BLaER1 (cell line): ENCODE data around the gene LRCH1.

Experiments used
- H3K27ac ChIP-seq: shearing (Covaris generic); formaldehyde crosslinking; 2 replicates; pipeline ENCODE4 v1.8.1; 2022
- H3K27me3 ChIP-seq: shearing (Covaris generic); formaldehyde crosslinking; 2 replicates; pipeline ENCODE4 v1.8.1; 2022
- H3K36me3 ChIP-seq: shearing (Covaris generic); formaldehyde crosslinking; 2 replicates; pipeline ENCODE4 v1.8.1; 2022
- H3K4me1 ChIP-seq: shearing (Covaris generic); formaldehyde crosslinking; 2 replicates; pipeline ENCODE4 v1.8.1; 2022
- H3K4me2 ChIP-seq: shearing (Covaris generic); formaldehyde crosslinking; 2 replicates; pipeline ENCODE4 v1.8.1; 2022
- H3K4me3 ChIP-seq: shearing (Covaris generic); formaldehyde crosslinking; 2 replicates; pipeline ENCODE4 v1.8.1; 2022
- H3K9ac ChIP-seq: shearing (Covaris generic); formaldehyde crosslinking; 2 replicates; pipeline ENCODE4 v1.8.1; 2022
- H3K9me3 ChIP-seq: shearing (Covaris generic); formaldehyde crosslinking; 2 replicates; pipeline ENCODE4 v1.8.1; 2022
- H4K20me1 ChIP-seq: shearing (Covaris generic); formaldehyde crosslinking; 2 replicates; pipeline ENCODE4 v1.8.1; 2022
- Cebpa-rat ChIP-seq: shearing (Covaris generic); IDR thresholded peaks from 2 replicates; pipeline ENCODE4 v1.8.1; 2022

LRCH1 gene

DNA sequence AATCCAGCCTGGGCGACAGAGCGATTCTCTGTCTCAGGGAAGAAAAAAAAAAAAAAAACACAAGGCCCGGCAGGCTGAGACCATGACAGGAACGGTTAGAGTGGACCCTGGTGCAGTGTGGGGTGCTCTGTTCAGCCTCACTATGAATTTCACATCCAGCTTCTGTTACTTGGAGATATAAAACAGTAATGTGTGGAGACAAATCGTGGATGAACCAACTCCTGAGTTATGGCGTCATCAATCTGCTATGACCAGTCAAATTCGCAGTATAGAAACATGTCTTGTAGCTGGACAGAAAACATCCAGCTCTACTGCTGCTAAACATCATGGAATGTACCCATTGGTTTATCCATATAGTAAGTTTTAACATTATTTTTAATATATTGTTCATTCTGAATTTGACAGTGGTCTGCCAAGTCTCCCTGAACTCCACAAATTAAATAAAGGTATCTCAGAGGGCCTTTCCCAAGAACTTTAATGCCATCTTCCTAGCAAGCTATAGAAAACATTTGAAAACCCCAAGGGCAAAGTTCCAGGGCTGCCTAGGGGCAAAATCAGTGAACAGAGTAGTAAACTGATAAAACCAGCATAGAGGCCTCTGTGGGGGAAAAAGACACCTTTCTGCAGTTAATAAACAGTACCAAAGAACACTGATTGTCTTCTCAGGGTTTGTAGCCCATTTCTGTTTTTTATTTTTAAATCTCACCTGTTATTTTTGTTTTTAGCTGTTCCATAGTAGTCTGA lies 75.8 kb downstream of the LRCH1 start:
- H3K36me3 ChIP-seq, result no peaks in the 10 kb centered on the region
- H3K9me3 ChIP-seq, result no peaks in the 10 kb centered on the region
- no peaks in the 10 kb centered on the region for H3K27me3 ChIP-seq
- H4K20me1 ChIP-seq, result peaks cover 64% of the 10 kb centered on the region
- no peak overlapping the region for H3K27ac ChIP-seq
- no peak overlapping the region for H3K4me2 ChIP-seq
- peaks cover 46% of the 10 kb centered on the region for H3K4me1 ChIP-seq
- no peak for TF ChIP-seq Cebpa-rat
- H3K9ac ChIP-seq, result no peak overlapping the region
- no peak overlapping the region for H3K4me3 ChIP-seq

- TF ChIP-seq Cebpa-rat, result no peak
- Histone ChIP-seq H3K4me1 (peaks cover 44% of the 10 kb centered on the region), H3K27me3 (no peaks in the 10 kb centered on the region), H3K9me3 (0 out of 2 replicates have a peak, but pooled peaks cover 4% of the 10 kb centered on the region), H3K36me3 (peaks cover 5% of the 10 kb centered on the region; the same call in 1 of the 2 replicates), H3K27ac (no peak overlapping the region), H3K4me2 (peak overlapping the region; percentile 60), H3K9ac (no peak overlapping the region), H3K4me3 (no peak overlapping the region), H4K20me1 (peaks cover 55% of the 10 kb centered on the region)
Measured at GRCh38 chr13:46629811-46630413, 76.9 kb downstream of the LRCH1 start.

- H3K4me2 ChIP-seq, result peak overlapping the region; percentile 60
Measured at GRCh38 chr13:46630431-46631178, 77.6 kb downstream of the LRCH1 start.

DNA sequence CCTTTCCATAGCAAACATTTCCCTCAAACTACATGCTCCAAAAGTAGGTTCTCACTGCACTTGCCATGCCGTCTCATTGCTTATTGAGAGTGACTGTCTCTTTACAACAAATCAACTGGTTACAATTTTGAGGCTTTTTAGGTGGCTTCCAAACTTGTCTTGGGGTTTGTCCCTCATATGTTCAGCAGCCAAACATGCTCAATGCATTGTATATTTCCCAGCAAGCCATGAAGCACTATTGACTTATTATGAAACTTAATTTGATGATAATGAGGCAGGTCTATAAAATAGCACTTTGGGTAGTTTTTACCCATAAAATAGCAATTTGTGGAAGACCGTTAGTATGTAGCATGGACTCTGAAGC lies 78.2 kb downstream of the LRCH1 start:
- peak overlapping the region; percentile 60 for H3K4me2 ChIP-seq
- no peak overlapping the region for H3K9ac ChIP-seq
- 0 out of 2 replicates have a peak, but pooled peaks cover 4% of the 10 kb centered on the region for H3K9me3 ChIP-seq
- no peak overlapping the region for H3K4me3 ChIP-seq
- peaks cover 5% of the 10 kb centered on the region; the same call in 1 of the 2 replicates for H3K36me3 ChIP-seq
- no peak for TF ChIP-seq Cebpa-rat
- H4K20me1 ChIP-seq, result peaks cover 59% of the 10 kb centered on the region
- peaks cover 32% of the 10 kb centered on the region for H3K4me1 ChIP-seq
- H3K27ac ChIP-seq, result no peak overlapping the region
- H3K27me3 ChIP-seq, result no peaks in the 10 kb centered on the region

More at GRCh38 chr13:46630431-46631178, 77.6 kb downstream of the LRCH1 start:
- Histone ChIP-seq H3K9ac (peak overlapping the region; percentile 58; the same call in 1 of the 2 replicates), H3K9me3 (0 out of 2 replicates have a peak, but pooled peaks cover 4% of the 10 kb centered on the region), H3K27ac (peak overlapping the region; percentile 37; the same call in 1 of the 2 replicates), H3K4me1 (peaks cover 37% of the 10 kb centered on the region), H3K36me3 (peaks cover 5% of the 10 kb centered on the region; the same call in 1 of the 2 replicates), H4K20me1 (peaks cover 55% of the 10 kb centered on the region), H3K4me3 (no peak overlapping the region), H3K27me3 (no peaks in the 10 kb centered on the region)
- no peak for TF ChIP-seq Cebpa-rat

GRCh38 chr13:46632176-46632575 lies 79.2 kb downstream of the LRCH1 start:
- H3K9me3 ChIP-seq, result 0 out of 2 replicates have a peak, but pooled peaks cover 4% of the 10 kb centered on the region
- 0 out of 2 replicates have a peak overlapping the region, but pooled peaks have one; percentile 12 for H3K4me2 ChIP-seq
- no peak overlapping the region for H3K4me3 ChIP-seq
- peaks cover 69% of the 10 kb centered on the region for H4K20me1 ChIP-seq
- H3K4me1 ChIP-seq, result peaks cover 31% of the 10 kb centered on the region
- H3K27me3 ChIP-seq, result no peaks in the 10 kb centered on the region
- H3K27ac ChIP-seq, result no peak overlapping the region
- no peak overlapping the region for H3K9ac ChIP-seq
- TF ChIP-seq Cebpa-rat, result no peak
- peaks cover 5% of the 10 kb centered on the region; the same call in 1 of the 2 replicates for H3K36me3 ChIP-seq

- H4K20me1 ChIP-seq, result peaks cover 76% of the 10 kb centered on the region
- H3K4me3 ChIP-seq, result no peak overlapping the region
- TF ChIP-seq Cebpa-rat, result no peak
- peaks cover 31% of the 10 kb centered on the region for H3K4me1 ChIP-seq
- no peak overlapping the region for H3K4me2 ChIP-seq
- no peak overlapping the region for H3K27ac ChIP-seq
- peaks cover 5% of the 10 kb centered on the region; the same call in 1 of the 2 replicates for H3K36me3 ChIP-seq
- H3K9me3 ChIP-seq, result 0 out of 2 replicates have a peak, but pooled peaks cover 4% of the 10 kb centered on the region
- no peak overlapping the region for H3K9ac ChIP-seq
- no peaks in the 10 kb centered on the region for H3K27me3 ChIP-seq
Measured at GRCh38 chr13:46633416-46633815, 80.4 kb downstream of the LRCH1 start.

GRCh38 chr13:46636451-46636850 lies 83.5 kb downstream of the LRCH1 start:
- Histone ChIP-seq H3K4me3 (no peak overlapping the region), H3K27me3 (no peaks in the 10 kb centered on the region), H4K20me1 (peaks cover 76% of the 10 kb centered on the region), H3K4me1 (peaks cover 27% of the 10 kb centered on the region), H3K9ac (no peak overlapping the region), H3K4me2 (no peak overlapping the region), H3K27ac (no peak overlapping the region), H3K9me3 (0 out of 2 replicates have a peak, but pooled peaks cover 4% of the 10 kb centered on the region), H3K36me3 (peaks cover 5% of the 10 kb centered on the region; the same call in 1 of the 2 replicates)
- TF ChIP-seq Cebpa-rat, result no peak

GRCh38 chr13:46637213-46637612 lies 84.2 kb downstream of the LRCH1 start:
- no peak overlapping the region for H3K4me2 ChIP-seq

GRCh38 chr13:46638262-46638661 lies 85.3 kb downstream of the LRCH1 start:
- Histone ChIP-seq H3K4me3 (no peak overlapping the region), H4K20me1 (peaks cover 86% of the 10 kb centered on the region), H3K4me1 (peaks cover 32% of the 10 kb centered on the region), H3K27ac (no peak overlapping the region), H3K36me3 (peaks cover 5% of the 10 kb centered on the region; the same call in 1 of the 2 replicates), H3K9ac (no peak overlapping the region), H3K9me3 (0 out of 2 replicates have a peak, but pooled peaks cover 4% of the 10 kb centered on the region), H3K4me2 (no peak overlapping the region), H3K27me3 (no peaks in the 10 kb centered on the region)
- TF ChIP-seq Cebpa-rat, result no peak

More at GRCh38 chr13:46637213-46637612, 84.2 kb downstream of the LRCH1 start:
- H3K27ac ChIP-seq, result no peak overlapping the region
- H3K4me3 ChIP-seq, result no peak overlapping the region
- H4K20me1 ChIP-seq, result peaks cover 76% of the 10 kb centered on the region
- H3K36me3 ChIP-seq, result peaks cover 5% of the 10 kb centered on the region; the same call in 1 of the 2 replicates
- 0 out of 2 replicates have a peak, but pooled peaks cover 4% of the 10 kb centered on the region for H3K9me3 ChIP-seq
- no peak overlapping the region for H3K9ac ChIP-seq
- H3K4me1 ChIP-seq, result peaks cover 33% of the 10 kb centered on the region
- TF ChIP-seq Cebpa-rat, result no peak
- H3K27me3 ChIP-seq, result no peaks in the 10 kb centered on the region
